ENCODE measurements around the gene CUL2. TPM values are rescaled to one million over a fixed set of nuclear protein-coding genes. Genes with fewer than 3 reads are reported as not detected.

CUL2 gene
- total RNA-seq, 1 experiment from 2014 or later: 36.1 TPM

DNA sequence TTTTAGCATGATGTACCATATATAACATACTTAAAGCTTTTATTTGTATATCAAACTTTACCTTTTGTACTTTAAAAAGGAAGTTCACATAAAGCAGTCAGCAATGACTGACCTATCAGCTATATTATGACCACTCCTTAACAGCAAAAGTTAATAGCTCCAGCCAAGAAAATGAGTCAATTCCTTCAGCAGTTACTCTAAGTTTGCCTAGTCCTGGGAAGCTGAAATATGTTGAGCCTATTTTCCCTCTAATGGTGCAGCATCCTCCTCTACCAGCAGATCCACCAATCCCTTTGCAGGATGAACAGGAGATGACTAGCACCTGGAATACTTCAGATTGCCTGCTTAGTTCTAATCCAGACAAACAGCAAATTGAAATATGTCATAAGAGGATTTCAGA lies 64.2 kb downstream of the CUL2 start:
- no TSS peak for BruUV-seq (replicated peaks)
- H3K27ac ChIP-seq (ENCODE audit: low read depth, low read length): no peak overlapping the region
- no peaks in the 10 kb centered on the region for H3K27me3 ChIP-seq (ENCODE audit: insufficient read depth, low read length)
- RAD21 ChIA-PET (ENCODE audit: low non-redundant PET in 1 of 2, low total read pairs in 2 of 2, uncharacterized antibody in 2 of 2, unreplicated experiment in 2 of 2): no interaction called here
- no peak overlapping the region for H3K4me3 ChIP-seq (replicated peaks in 1 of 2; ENCODE audit: low read depth in 1 of 2, low read length in 2 of 2)
- H3K4me1 ChIP-seq (ENCODE audit: control insufficient read depth in 1 of 2, insufficient read depth in 2 of 2, low read length in 2 of 2): no peaks in the 10 kb centered on the region
- no peak for DNase-seq (ENCODE audit: low read depth, low spot score)
- no peak overlapping the region for H3K4me2 ChIP-seq (ENCODE audit: low read length)
- H3K79me2 ChIP-seq (ENCODE audit: insufficient read depth, low read length): no peaks in the 10 kb centered on the region
- H3K9ac ChIP-seq (ENCODE audit: low read length): no peak overlapping the region
- ATAC-seq: no peak
- H3K36me3 ChIP-seq (ENCODE audit: control insufficient read depth in 1 of 2, insufficient read depth in 2 of 2, low read length in 2 of 2): peaks cover 3 to 5% of the 10 kb centered on the region in 2 experiments; a peak in 1 of 4 replicates
- CTCF ChIA-PET: interaction anchor here (0.6 to 1.4 kb wide), 5 partner anchors 9 to 359 kb away, joined by 3 read pairs; no protein-coding TSS in a partner anchor
- H4K20me1 ChIP-seq (ENCODE audit: insufficient read depth): no peaks in the 10 kb centered on the region
- no peaks in the 10 kb centered on the region for H3K9me2 ChIP-seq (ENCODE audit: insufficient read depth)
- intact Hi-C loops (cut with micrococcal nuclease): no loop called here
- no peak for TF ChIP-seq POLR2A (IDR thresholded peaks at IDR 0.05; ENCODE audit: borderline replicate concordance, extremely low read depth, insufficient read depth, insufficient read length)
- no peak for TF ChIP-seq CBX3 (IDR thresholded peaks at IDR 0.05; ENCODE audit: low read depth)
- TF ChIP-seq ZNF274 (IDR thresholded peaks at IDR 0.05; ENCODE audit: low read depth, low read length): no peak
- no peak for TF ChIP-seq TCF7L2 (IDR thresholded peaks at IDR 0.05; ENCODE audit: borderline replicate concordance, extremely low read depth, insufficient read depth, insufficient read length)
- TF ChIP-seq SP1 (IDR thresholded peaks at IDR 0.05; ENCODE audit: low read depth): no peak
- H2AFZ ChIP-seq (ENCODE audit: low read depth, low read length, poor library complexity, severe bottlenecking): no peak overlapping the region
- POLR2A ChIA-PET: interaction anchor here (0.5 kb wide), 1 partner anchor 87 kb away, joined by 3 read pairs; no protein-coding TSS in a partner anchor
- no peaks in the 10 kb centered on the region for H3K9me3 ChIP-seq (ENCODE audit: control insufficient read depth in 1 of 2, insufficient read depth in 1 of 2, low read depth in 1 of 2, low read length in 2 of 2)

DNA sequence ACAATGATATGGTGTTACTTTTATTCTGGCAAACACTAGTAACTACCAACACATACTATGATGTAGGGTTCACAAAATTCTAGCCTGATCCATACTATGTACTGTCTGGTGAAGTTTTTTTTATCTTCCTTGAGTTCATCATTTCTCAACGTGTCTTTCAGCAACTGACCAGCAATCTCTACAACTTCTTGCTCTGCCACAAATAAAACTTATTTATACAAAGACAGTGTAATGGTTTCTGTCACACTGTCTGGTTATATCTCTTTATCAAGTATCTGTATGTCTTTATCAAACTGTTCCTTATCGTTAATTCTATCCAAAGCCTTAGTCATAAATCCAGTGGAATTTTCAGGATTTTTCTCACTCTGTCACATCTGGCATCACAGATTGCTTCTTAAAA lies 69.7 kb downstream of the CUL2 start:
- RAD21 ChIA-PET (ENCODE audit: low non-redundant PET in 1 of 2, low total read pairs in 2 of 2, uncharacterized antibody in 2 of 2, unreplicated experiment in 2 of 2): interaction anchor here in 1 of 2 experiments (0.5 kb wide), 1 partner anchor 279 kb away, joined by 3 read pairs; no protein-coding TSS in a partner anchor
- H3K79me2 ChIP-seq (ENCODE audit: insufficient read depth, low read length): no peaks in the 10 kb centered on the region
- H3K4me3 ChIP-seq (replicated peaks in 1 of 2; ENCODE audit: low read depth in 1 of 2, low read length in 2 of 2): no peak overlapping the region
- no peak for ATAC-seq
- H3K4me1 ChIP-seq (ENCODE audit: control insufficient read depth in 1 of 2, insufficient read depth in 2 of 2, low read length in 2 of 2): no peaks in the 10 kb centered on the region
- CTCF ChIA-PET: no interaction called here
- H3K9ac ChIP-seq (ENCODE audit: low read length): no peak overlapping the region
- intact Hi-C loops (cut with micrococcal nuclease): no loop called here
- no peak for TF ChIP-seq YY1 (IDR thresholded peaks at IDR 0.05; ENCODE audit: extremely low read depth, insufficient replicate concordance, low read depth, low read length)
- TF ChIP-seq CEBPB (IDR thresholded peaks at IDR 0.05; ENCODE audit: low read depth): no peak
- no peak for TF ChIP-seq JUND (IDR thresholded peaks at IDR 0.05)
- no peak for TF ChIP-seq SP1 (IDR thresholded peaks at IDR 0.05; ENCODE audit: low read depth)
- no peak overlapping the region for H3K4me2 ChIP-seq (ENCODE audit: low read length)
- H3K36me3 ChIP-seq (ENCODE audit: control insufficient read depth in 1 of 2, insufficient read depth in 2 of 2, low read length in 2 of 2): 0 out of 4 replicates have a peak, but pooled peaks cover 2 to 5% of the 10 kb centered on the region in 2 experiments
- H4K20me1 ChIP-seq (ENCODE audit: insufficient read depth): no peaks in the 10 kb centered on the region
- no peak overlapping the region for H3K27ac ChIP-seq (ENCODE audit: low read depth, low read length)
- no peak overlapping the region for H2AFZ ChIP-seq (ENCODE audit: low read depth, low read length, poor library complexity, severe bottlenecking)
- no TSS peak for BruUV-seq (replicated peaks)
- no peak for DNase-seq (ENCODE audit: low read depth, low spot score)
- POLR2A ChIA-PET: no interaction called here
- H3K9me3 ChIP-seq (ENCODE audit: control insufficient read depth in 1 of 2, insufficient read depth in 1 of 2, low read depth in 1 of 2, low read length in 2 of 2): no peaks in the 10 kb centered on the region
- no peaks in the 10 kb centered on the region for H3K27me3 ChIP-seq (ENCODE audit: insufficient read depth, low read length)
- H3K9me2 ChIP-seq (ENCODE audit: insufficient read depth): no peaks in the 10 kb centered on the region

All from HCT116 (cell line).